ENCODE measurements around the gene MTFR1L. TPM values are rescaled to one million over a fixed set of nuclear protein-coding genes. Genes with fewer than 3 reads are reported as not detected.
A peak's percentile ranks its signal among the peaks of the same experiment; 100 is the strongest.

MTFR1L gene
- total and polyA plus RNA-seq, 5 donors from 2014 or later, result 29.7 to 56.1 (median 32.9) TPM

GRCh38 chr1:25784575-25785051 lies 35.1 kb upstream of the MTFR1L start:
- no peaks in the 10 kb centered on the region for H3K9me3 ChIP-seq (ENCODE audit: control insufficient read depth in 2 of 2, low read length in 2 of 2)

GRCh38 chr1:25785333-25786067 lies 34.3 kb upstream of the MTFR1L start:
- Histone ChIP-seq H3K27ac (ENCODE audit: insufficient read depth, low read length, poor library complexity, severe bottlenecking) (no peak overlapping the region), H3K4me3 (ENCODE audit: low read depth, low read length) (no peak overlapping the region), H3K36me3 (ENCODE audit: control insufficient read depth, insufficient read depth, low read length) (peaks cover 4% of the 10 kb centered on the region), H3K4me1 (ENCODE audit: control insufficient read depth, insufficient read depth, low read length, poor library complexity, severe bottlenecking) (no peaks in the 10 kb centered on the region), H3K9me3 (ENCODE audit: control insufficient read depth in 2 of 2, low read length in 2 of 2) (no peaks in the 10 kb centered on the region), H3K27me3 (ENCODE audit: control insufficient read depth, insufficient read depth, low read length) (no peaks in the 10 kb centered on the region)
- Mint-ChIP-seq H3K27ac (peak overlapping the region in 1 of 3 donors; percentile 53), H3K36me3 (peaks cover 15% of the 10 kb centered on the region), H3K4me1 (peaks cover 0 to 4% (median 2%) of the 10 kb centered on the region in 4 donors), H3K4me3 (no peak overlapping the region), H3K27me3 (peaks cover 11% of the 10 kb centered on the region), H3K9me3 (no peaks in the 10 kb centered on the region)
- no peak for DNase-seq
- ATAC-seq (ENCODE audit: low read depth in 2 of 2), result no peak

More at GRCh38 chr1:25784575-25785051, 35.1 kb upstream of the MTFR1L start:
- H3K4me1 ChIP-seq (ENCODE audit: control insufficient read depth, insufficient read depth, low read length, poor library complexity, severe bottlenecking), result no peaks in the 10 kb centered on the region
- H3K36me3 Mint-ChIP-seq, result peaks cover 15% of the 10 kb centered on the region
- no peaks in the 10 kb centered on the region for H3K9me3 Mint-ChIP-seq
- no peak overlapping the region for H3K4me3 Mint-ChIP-seq
- no peak overlapping the region for H3K27ac ChIP-seq (ENCODE audit: insufficient read depth, low read length, poor library complexity, severe bottlenecking)
- ATAC-seq (ENCODE audit: low read depth in 2 of 2), result no peak
- H3K27me3 ChIP-seq (ENCODE audit: control insufficient read depth, insufficient read depth, low read length), result no peaks in the 10 kb centered on the region
- no peak overlapping the region for H3K27ac Mint-ChIP-seq
- H3K4me1 Mint-ChIP-seq, result peaks cover 0 to 4% (median 2%) of the 10 kb centered on the region in 4 donors
- DNase-seq, result no peak
- peaks cover 11% of the 10 kb centered on the region for H3K27me3 Mint-ChIP-seq
- H3K4me3 ChIP-seq (ENCODE audit: low read depth, low read length), result no peak overlapping the region
- H3K36me3 ChIP-seq (ENCODE audit: control insufficient read depth, insufficient read depth, low read length), result peaks cover 4% of the 10 kb centered on the region

GRCh38 chr1:25786887-25787759 lies 32.6 kb upstream of the MTFR1L start:
- Mint-ChIP-seq H3K4me3 (no peak overlapping the region), H3K27me3 (peaks cover 11% of the 10 kb centered on the region), H3K36me3 (peaks cover 15% of the 10 kb centered on the region), H3K9me3 (no peaks in the 10 kb centered on the region), H3K4me1 (peaks cover 0 to 4% (median 2%) of the 10 kb centered on the region in 4 donors), H3K27ac (peak overlapping the region in 2 of 3 donors; percentile 55 to 60)
- ATAC-seq (ENCODE audit: low read depth in 2 of 2), result no peak
- H3K4me3 ChIP-seq (ENCODE audit: low read depth, low read length), result no peak overlapping the region
- no peak for DNase-seq
- no peak overlapping the region for H3K27ac ChIP-seq (ENCODE audit: insufficient read depth, low read length, poor library complexity, severe bottlenecking)
- peaks cover 4% of the 10 kb centered on the region for H3K36me3 ChIP-seq (ENCODE audit: control insufficient read depth, insufficient read depth, low read length)
- H3K4me1 ChIP-seq (ENCODE audit: control insufficient read depth, insufficient read depth, low read length, poor library complexity, severe bottlenecking), result no peaks in the 10 kb centered on the region
- H3K27me3 ChIP-seq (ENCODE audit: control insufficient read depth, insufficient read depth, low read length), result no peaks in the 10 kb centered on the region
- H3K9me3 ChIP-seq (ENCODE audit: control insufficient read depth in 2 of 2, low read length in 2 of 2), result no peaks in the 10 kb centered on the region

GRCh38 chr1:25787760-25788166 lies 32.0 kb upstream of the MTFR1L start:
- H3K27me3 ChIP-seq (ENCODE audit: control insufficient read depth, insufficient read depth, low read length), result no peaks in the 10 kb centered on the region
- H3K27ac Mint-ChIP-seq, result peak overlapping the region in 1 of 3 donors; percentile 46
- no peak overlapping the region for H3K4me3 ChIP-seq (ENCODE audit: low read depth, low read length)
- peaks cover 15% of the 10 kb centered on the region for H3K36me3 Mint-ChIP-seq
- no peaks in the 10 kb centered on the region for H3K9me3 ChIP-seq (ENCODE audit: control insufficient read depth in 2 of 2, low read length in 2 of 2)
- ATAC-seq (ENCODE audit: low read depth in 2 of 2) (no peak), DNase-seq (no peak)
- H3K27me3 Mint-ChIP-seq, result peaks cover 11% of the 10 kb centered on the region
- no peaks in the 10 kb centered on the region for H3K9me3 Mint-ChIP-seq
- no peaks in the 10 kb centered on the region for H3K4me1 ChIP-seq (ENCODE audit: control insufficient read depth, insufficient read depth, low read length, poor library complexity, severe bottlenecking)
- H3K36me3 ChIP-seq (ENCODE audit: control insufficient read depth, insufficient read depth, low read length), result peaks cover 4% of the 10 kb centered on the region
- H3K4me3 Mint-ChIP-seq, result no peak overlapping the region
- H3K27ac ChIP-seq (ENCODE audit: insufficient read depth, low read length, poor library complexity, severe bottlenecking), result no peak overlapping the region
- H3K4me1 Mint-ChIP-seq, result peaks cover 0 to 4% (median 2%) of the 10 kb centered on the region in 4 donors

- peaks cover 4 to 11% (median 5%) of the 10 kb centered on the region in 4 donors for H3K4me1 Mint-ChIP-seq
- DNase-seq (no peak), ATAC-seq (ENCODE audit: low read depth in 2 of 2) (no peak)
- peaks cover 6% of the 10 kb centered on the region for H3K27me3 Mint-ChIP-seq
- H3K36me3 Mint-ChIP-seq, result peaks cover 4% of the 10 kb centered on the region
- Histone ChIP-seq H3K9me3 (ENCODE audit: control insufficient read depth in 2 of 2, low read length in 2 of 2) (no peaks in the 10 kb centered on the region), H3K4me3 (ENCODE audit: low read depth, low read length) (no peak overlapping the region), H3K27me3 (ENCODE audit: control insufficient read depth, insufficient read depth, low read length) (no peaks in the 10 kb centered on the region), H3K27ac (ENCODE audit: insufficient read depth, low read length, poor library complexity, severe bottlenecking) (no peak overlapping the region), H3K4me1 (ENCODE audit: control insufficient read depth, insufficient read depth, low read length, poor library complexity, severe bottlenecking) (no peaks in the 10 kb centered on the region), H3K36me3 (ENCODE audit: control insufficient read depth, insufficient read depth, low read length) (peaks cover 4% of the 10 kb centered on the region)
- no peaks in the 10 kb centered on the region for H3K9me3 Mint-ChIP-seq
- no peak overlapping the region for H3K4me3 Mint-ChIP-seq
- peak overlapping the region in 2 of 3 donors; percentile 51 to 68 for H3K27ac Mint-ChIP-seq
Observed at GRCh38 chr1:25790472-25790871, 29.3 kb upstream of the MTFR1L start.

- H3K9me3 Mint-ChIP-seq, result no peaks in the 10 kb centered on the region
- no peaks in the 10 kb centered on the region for H3K27me3 Mint-ChIP-seq
- H3K27ac ChIP-seq (ENCODE audit: insufficient read depth, low read length, poor library complexity, severe bottlenecking), result no peak overlapping the region
- H3K4me1 ChIP-seq (ENCODE audit: control insufficient read depth, insufficient read depth, low read length, poor library complexity, severe bottlenecking), result peaks cover 12% of the 10 kb centered on the region
- H3K36me3 ChIP-seq (ENCODE audit: control insufficient read depth, insufficient read depth, low read length), result peaks cover 4% of the 10 kb centered on the region
- peak overlapping the region in 2 of 3 donors; percentile 61 to 65 for H3K27ac Mint-ChIP-seq
- H3K4me1 Mint-ChIP-seq, result peaks cover 13 to 27% (median 16%) of the 10 kb centered on the region in 4 donors
- no peak for ATAC-seq (ENCODE audit: low read depth in 2 of 2)
- no peaks in the 10 kb centered on the region for H3K27me3 ChIP-seq (ENCODE audit: control insufficient read depth, insufficient read depth, low read length)
- peaks cover 4% of the 10 kb centered on the region for H3K36me3 Mint-ChIP-seq
- H3K4me3 ChIP-seq (ENCODE audit: low read depth, low read length), result no peak overlapping the region
- H3K4me3 Mint-ChIP-seq, result peak overlapping the region in 1 of 4 donors; percentile 18
- DNase-seq, result no peak
- no peaks in the 10 kb centered on the region for H3K9me3 ChIP-seq (ENCODE audit: control insufficient read depth in 2 of 2, low read length in 2 of 2)
Observed at GRCh38 chr1:25792115-25792514, 27.6 kb upstream of the MTFR1L start.

GRCh38 chr1:25793585-25794170 lies 26.1 kb upstream of the MTFR1L start:
- DNase-seq (no peak), ATAC-seq (ENCODE audit: low read depth in 2 of 2) (no peak)
- H3K27ac Mint-ChIP-seq, result peak overlapping the region in 2 of 3 donors; percentile 44 to 61
- H3K36me3 Mint-ChIP-seq, result no peaks in the 10 kb centered on the region
- no peaks in the 10 kb centered on the region for H3K36me3 ChIP-seq (ENCODE audit: control insufficient read depth, insufficient read depth, low read length)
- H3K27me3 Mint-ChIP-seq, result no peaks in the 10 kb centered on the region
- H3K4me3 ChIP-seq (ENCODE audit: low read depth, low read length), result no peak overlapping the region
- no peaks in the 10 kb centered on the region for H3K9me3 Mint-ChIP-seq
- no peaks in the 10 kb centered on the region for H3K9me3 ChIP-seq (ENCODE audit: control insufficient read depth in 2 of 2, low read length in 2 of 2)
- no peaks in the 10 kb centered on the region for H3K27me3 ChIP-seq (ENCODE audit: control insufficient read depth, insufficient read depth, low read length)
- no peak overlapping the region for H3K4me3 Mint-ChIP-seq
- H3K27ac ChIP-seq (ENCODE audit: insufficient read depth, low read length, poor library complexity, severe bottlenecking), result no peak overlapping the region
- H3K4me1 ChIP-seq (ENCODE audit: control insufficient read depth, insufficient read depth, low read length, poor library complexity, severe bottlenecking), result peaks cover 20% of the 10 kb centered on the region
- H3K4me1 Mint-ChIP-seq, result peaks cover 13 to 43% (median 19%) of the 10 kb centered on the region in 4 donors

All from CD4-positive, CD25-positive, alpha-beta regulatory T cell (primary cell).